A549 (cell line): ENCODE results near the gene CLCN7. TPM values are rescaled to one million over a fixed set of nuclear protein-coding genes. Genes with fewer than 3 reads are reported as not detected.

Experiments used
- ATAC-seq, 2 experiments: fragments of 200-7000 bp in 1 of 2; fragments of >200 bp in 1 of 2; cut with Nextera tagmentation in 1 of 2; cut with Tn5 transposase in 1 of 2; 3 replicates each; pipeline versions ENCODE4 v1.8.0 to v1.9.1; 2018 to 2020; ENCODE audit warnings: mild to moderate bottlenecking in 1 of 2, moderate library complexity in 1 of 2
- CTCF ChIA-PET: fragments of 300-600 bp; sonication (Branson Sonifier 250); formaldehyde crosslinking; extraction: SDS; loops from one replicate; lab custom pipeline; 2021; ENCODE audit warnings: antibody characterized with exemption, inconsistent platforms; lab: Yijun Ruan, JAX
- POLR2A ChIA-PET: fragments of 350-600 bp; formaldehyde crosslinking; extraction: SDS; loops from one replicate; lab custom pipeline; 2021; ENCODE audit warnings: antibody characterized with exemption, inconsistent platforms; lab: Yijun Ruan, JAX
- DNase-seq, 2 experiments: peaks; one replicate each; pipeline versions ENCODE4 v3.0.0 to v3.0.0-alpha.2; 2011 to 2016; ENCODE audit warnings: low read depth in 1 of 2, low spot score in 1 of 2
- FAIRE-seq: peaks from 2 replicates; lab custom pipeline; 2011; peaks lifted over from hg19 to GRCh38; lab: Jason Lieb, UNC
- H3K27ac ChIP-seq, 2 experiments: fragments of >200 bp; sonication (Bioruptor Twin); formaldehyde crosslinking; 3 replicates each; pipeline ENCODE4 v1.5.1; 2016 to 2017
- H3K4me1 ChIP-seq: fragments of >200 bp; sonication (Bioruptor Twin); formaldehyde crosslinking; 3 replicates; pipeline ENCODE4 v1.6.1; 2016
- H3K4me2 ChIP-seq: fragments of >200 bp; sonication (Bioruptor Twin); formaldehyde crosslinking; 3 replicates; pipeline ENCODE4 v1.6.1; 2016
- H3K4me3 ChIP-seq: fragments of >200 bp; sonication (Bioruptor Twin); formaldehyde crosslinking; 3 replicates; pipeline ENCODE4 v1.5.1; 2016
- H3K9me3 ChIP-seq: fragments of >200 bp; sonication (Bioruptor Twin); formaldehyde crosslinking; 3 replicates; pipeline ENCODE4 v1.6.1; 2016
- CEBPB ChIP-seq, 2 experiments: fragments of >200 bp in 1 of 2; sonication (Bioruptor Twin) in 1 of 2; formaldehyde crosslinking in 1 of 2; IDR thresholded peaks; 2 replicates each; pipeline ENCODE4 v1.6.1; 2012 to 2016
- CTCF ChIP-seq: fragments of >200 bp; sonication (Bioruptor Twin); formaldehyde crosslinking; IDR thresholded peaks from 3 replicates; pipeline ENCODE4 v1.5.1; 2016
- EP300 ChIP-seq, 2 experiments: fragments of >200 bp; sonication (Bioruptor Twin); formaldehyde crosslinking; IDR thresholded peaks; 2 replicates in 1 of 2; 3 replicates in 1 of 2; pipeline ENCODE4 v1.6.1; 2016 to 2017
- GATA3 ChIP-seq: IDR thresholded peaks from 2 replicates; pipeline ENCODE4 v1.6.1; 2012; ENCODE audit warnings: borderline replicate concordance
- HDAC2 ChIP-seq: fragments of 200-600 bp; sonication (generic); IDR thresholded peaks from 2 replicates; pipeline ENCODE4 v1.6.1; 2016
- NPAS2 ChIP-seq: fragments of 250-450 bp; sonication (Bioruptor Pico); IDR thresholded peaks from 2 replicates; pipeline ENCODE4 v1.8.0; 2022; ENCODE audit warnings: mild to moderate bottlenecking, moderate library complexity, borderline replicate concordance
- RAD21 ChIP-seq, 2 experiments: fragments of >200 bp in 1 of 2; sonication (Bioruptor Twin) in 1 of 2; formaldehyde crosslinking in 1 of 2; IDR thresholded peaks in 1 of 2; conservative IDR thresholded peaks in 1 of 2; 2 replicates in 1 of 2; 3 replicates in 1 of 2; pipeline ENCODE4 v1.6.1; 2012 to 2018; ENCODE audit warnings: inconsistent platforms in 1 of 2
- RCOR1 ChIP-seq: fragments of 150-350 bp; IDR thresholded peaks from 2 replicates; pipeline ENCODE4 v1.6.1; 2014; ENCODE audit warnings: antibody characterized with exemption, low read length, low read depth
- SMC3 ChIP-seq: fragments of >200 bp; sonication (Bioruptor Twin); formaldehyde crosslinking; IDR thresholded peaks from 3 replicates; pipeline ENCODE4 v1.6.1; 2018; ENCODE audit warnings: inconsistent platforms
- ZC3H11A ChIP-seq: fragments of 450-650 bp; IDR thresholded peaks from 2 replicates; pipeline ENCODE4 v1.6.1; 2014; ENCODE audit warnings: antibody characterized with exemption, mild to moderate bottlenecking
- WGBS: methylation state at CpG from one replicate; pipeline ENCODE4 v1.1.6; 2017; ENCODE audit errors: missing lambda C conversion rate; 5-methylcytosine and 5-hydroxymethylcytosine counted together
- polyA plus RNA-seq, 4 experiments: library from polyadenylated mRNA; depleted of rRNA in 3 of 4; stranded (reverse); fragments of >200 nt; fragmentation: RNase III in 1 of 4; extraction: RNeasy Plus Mini Kit Qiagen cat#74134 plus additional on column Dnase treatment in 1 of 4; gene quantifications; 2 replicates in 3 of 4; 3 replicates in 1 of 4; pipeline ENCODE4 v1.2.3, GENCODE V29; 2011 to 2017
- TF ChIP-seq, protein P1 (sequence below): fragments of 200-600 bp; sonication (generic); IDR thresholded peaks from 2 replicates; pipeline ENCODE4 v1.6.1; 2016; ENCODE audit warnings: antibody characterized with exemption, mild to moderate bottlenecking, moderate library complexity
- TF ChIP-seq, protein P2 (sequence below): IDR thresholded peaks from 2 replicates; pipeline ENCODE4 v1.6.1; 2012; ENCODE audit warnings: low read depth, borderline replicate concordance
- TF ChIP-seq, protein P3 (sequence below): fragments of >200 bp; sonication (Bioruptor Twin); formaldehyde crosslinking; IDR thresholded peaks from 2 replicates; pipeline ENCODE4 v1.6.1; 2016

The CLCN7 gene
- polyA plus RNA-seq, 2 of the 4 experiments (the other 2 are of a cell fraction), result 17.2 to 69.7 TPM

DNA sequence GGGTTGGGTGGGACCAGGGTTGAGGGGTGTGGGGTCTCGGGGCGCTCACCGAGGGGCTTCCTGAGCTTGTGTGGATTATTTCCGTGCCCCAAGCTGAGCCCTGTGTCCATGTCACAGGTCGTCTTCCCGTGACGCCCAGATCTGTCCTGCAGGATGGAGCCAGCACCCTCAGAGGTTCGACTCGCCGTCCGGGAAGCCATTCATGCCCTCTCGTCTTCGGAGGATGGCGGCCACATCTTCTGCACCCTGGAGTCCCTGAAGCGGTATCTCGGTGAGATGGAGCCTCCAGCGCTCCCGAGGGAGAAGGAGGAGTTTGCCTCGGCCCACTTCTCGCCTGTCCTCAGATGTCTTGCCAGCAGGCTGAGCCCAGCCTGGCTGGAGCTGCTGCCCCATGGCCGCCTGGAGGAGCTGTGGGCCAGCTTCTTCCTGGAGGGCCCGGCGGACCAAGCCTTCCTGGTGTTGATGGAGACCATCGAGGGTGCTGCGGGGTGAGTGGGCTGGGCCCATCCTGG is 19.4 kb upstream of the CLCN7 start:
- 8% methylated on average over 18 of the region's 25 CpGs for WGBS
- Histone ChIP-seq H3K9me3 (no peaks in the 10 kb centered on the region), H3K4me2 (peak overlapping the region; percentile 91), H3K27ac (peak overlapping the region; percentile 92 to 99), H3K4me1 (peaks cover 15% of the 10 kb centered on the region), H3K4me3 (peak overlapping the region; percentile 84)
- peak; percentile 66 to 86 for ATAC-seq
- TF ChIP-seq SMC3 (0 out of 3 replicates have a peak, but pooled peaks have one; percentile 19), RCOR1 (no peak), CTCF (peak; percentile 36), RAD21 (conservative IDR thresholded peaks at IDR 0.05 in 1 of 2, IDR thresholded peaks at IDR 0.05 in 1 of 2) (peak; percentile 49 to 67)
- TF ChIP-seq, protein P1, sequence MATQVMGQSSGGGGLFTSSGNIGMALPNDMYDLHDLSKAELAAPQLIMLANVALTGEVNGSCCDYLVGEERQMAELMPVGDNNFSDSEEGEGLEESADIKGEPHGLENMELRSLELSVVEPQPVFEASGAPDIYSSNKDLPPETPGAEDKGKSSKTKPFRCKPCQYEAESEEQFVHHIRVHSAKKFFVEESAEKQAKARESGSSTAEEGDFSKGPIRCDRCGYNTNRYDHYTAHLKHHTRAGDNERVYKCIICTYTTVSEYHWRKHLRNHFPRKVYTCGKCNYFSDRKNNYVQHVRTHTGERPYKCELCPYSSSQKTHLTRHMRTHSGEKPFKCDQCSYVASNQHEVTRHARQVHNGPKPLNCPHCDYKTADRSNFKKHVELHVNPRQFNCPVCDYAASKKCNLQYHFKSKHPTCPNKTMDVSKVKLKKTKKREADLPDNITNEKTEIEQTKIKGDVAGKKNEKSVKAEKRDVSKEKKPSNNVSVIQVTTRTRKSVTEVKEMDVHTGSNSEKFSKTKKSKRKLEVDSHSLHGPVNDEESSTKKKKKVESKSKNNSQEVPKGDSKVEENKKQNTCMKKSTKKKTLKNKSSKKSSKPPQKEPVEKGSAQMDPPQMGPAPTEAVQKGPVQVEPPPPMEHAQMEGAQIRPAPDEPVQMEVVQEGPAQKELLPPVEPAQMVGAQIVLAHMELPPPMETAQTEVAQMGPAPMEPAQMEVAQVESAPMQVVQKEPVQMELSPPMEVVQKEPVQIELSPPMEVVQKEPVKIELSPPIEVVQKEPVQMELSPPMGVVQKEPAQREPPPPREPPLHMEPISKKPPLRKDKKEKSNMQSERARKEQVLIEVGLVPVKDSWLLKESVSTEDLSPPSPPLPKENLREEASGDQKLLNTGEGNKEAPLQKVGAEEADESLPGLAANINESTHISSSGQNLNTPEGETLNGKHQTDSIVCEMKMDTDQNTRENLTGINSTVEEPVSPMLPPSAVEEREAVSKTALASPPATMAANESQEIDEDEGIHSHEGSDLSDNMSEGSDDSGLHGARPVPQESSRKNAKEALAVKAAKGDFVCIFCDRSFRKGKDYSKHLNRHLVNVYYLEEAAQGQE, result no peak
- DNase-seq, result peak; percentile 69 to 77
- POLR2A ChIA-PET, result interaction anchor here (0.5 to 1.5 kb wide), 3 partner anchors 17 to 212 kb away, joined by 3 to 4 read pairs (median 3); partner anchors contain the start of gene MAPK8IP3
- CTCF ChIA-PET, result interaction anchor here (1.1 to 1.4 kb wide), 3 partner anchors 10 to 66 kb away, joined by 3 read pairs; no protein-coding TSS in a partner anchor
- FAIRE-seq, result no peak

GRCh38 chr16:1493746-1494094 is 18.9 kb upstream of the CLCN7 start:
- peaks cover 15% of the 10 kb centered on the region for H3K4me1 ChIP-seq
- peak; percentile 33 to 56 for ATAC-seq
- H3K4me2 ChIP-seq, result peak overlapping the region; percentile 91
- DNase-seq, result peak in 1 of 2 experiments; percentile 24
- FAIRE-seq, result no peak
- WGBS, result no CpG with 5 or more reads among the region's 30 CpGs
- peak overlapping the region; percentile 84 for H3K4me3 ChIP-seq
- TF ChIP-seq, protein P2, sequence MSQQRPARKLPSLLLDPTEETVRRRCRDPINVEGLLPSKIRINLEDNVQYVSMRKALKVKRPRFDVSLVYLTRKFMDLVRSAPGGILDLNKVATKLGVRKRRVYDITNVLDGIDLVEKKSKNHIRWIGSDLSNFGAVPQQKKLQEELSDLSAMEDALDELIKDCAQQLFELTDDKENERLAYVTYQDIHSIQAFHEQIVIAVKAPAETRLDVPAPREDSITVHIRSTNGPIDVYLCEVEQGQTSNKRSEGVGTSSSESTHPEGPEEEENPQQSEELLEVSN, result 0 out of 2 replicates have a peak, but pooled peaks have one; percentile 54
- TF ChIP-seq GATA3 (no peak), CEBPB (IDR thresholded peaks at IDR 0.05) (no peak), ZC3H11A (no peak), NPAS2 (CRISPR knock-in tag) (no peak), HDAC2 (no peak), EP300 (IDR thresholded peaks at IDR 0.05) (no peak), CTCF (no peak)
- TF ChIP-seq, protein P3, sequence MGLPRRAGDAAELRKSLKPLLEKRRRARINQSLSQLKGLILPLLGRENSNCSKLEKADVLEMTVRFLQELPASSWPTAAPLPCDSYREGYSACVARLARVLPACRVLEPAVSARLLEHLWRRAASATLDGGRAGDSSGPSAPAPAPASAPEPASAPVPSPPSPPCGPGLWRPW, result no peak
- ChIA-PET POLR2A (interaction anchor here (0.5 to 1.5 kb wide), 3 partner anchors 16 to 212 kb away, joined by 3 to 4 read pairs (median 3); partner anchors contain the start of gene MAPK8IP3), CTCF (interaction anchor here (1.1 to 1.4 kb wide), 3 partner anchors 10 to 65 kb away, joined by 3 read pairs; no protein-coding TSS in a partner anchor)
- H3K9me3 ChIP-seq, result no peaks in the 10 kb centered on the region
- peak overlapping the region; percentile 92 to 99 for H3K27ac ChIP-seq
